ENCODE data around the gene BPIFA1.

BPIFA1 gene

DNA sequence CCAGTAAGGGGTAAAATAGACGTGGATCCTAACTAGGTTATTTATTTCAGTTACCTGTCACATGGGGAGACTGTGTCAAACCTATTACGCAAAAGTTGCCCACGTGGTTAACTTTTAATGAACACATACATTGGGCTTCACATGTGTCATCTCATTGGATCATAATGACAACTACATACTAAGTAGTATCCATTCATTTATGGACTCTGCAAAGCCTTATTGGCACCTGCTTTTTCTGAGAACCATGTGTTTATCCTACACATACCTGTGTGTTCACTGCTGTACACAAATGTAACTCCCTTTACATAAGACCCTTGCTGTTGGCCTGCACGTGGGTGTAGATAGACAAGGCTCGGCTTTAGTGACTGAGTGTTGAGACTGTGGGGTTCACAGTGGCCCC, 5.1 kb downstream of the BPIFA1 start:
- no peak for DNase-seq (ENCODE audit: low read depth)

GRCh38 chr20:33242319-33243100, 6.7 kb downstream of the BPIFA1 start:
- no peak for DNase-seq (ENCODE audit: low read depth)

- no peak for DNase-seq (ENCODE audit: low read depth)
Measured at GRCh38 chr20:33246077-33246476, 10.3 kb downstream of the BPIFA1 start.

DNA sequence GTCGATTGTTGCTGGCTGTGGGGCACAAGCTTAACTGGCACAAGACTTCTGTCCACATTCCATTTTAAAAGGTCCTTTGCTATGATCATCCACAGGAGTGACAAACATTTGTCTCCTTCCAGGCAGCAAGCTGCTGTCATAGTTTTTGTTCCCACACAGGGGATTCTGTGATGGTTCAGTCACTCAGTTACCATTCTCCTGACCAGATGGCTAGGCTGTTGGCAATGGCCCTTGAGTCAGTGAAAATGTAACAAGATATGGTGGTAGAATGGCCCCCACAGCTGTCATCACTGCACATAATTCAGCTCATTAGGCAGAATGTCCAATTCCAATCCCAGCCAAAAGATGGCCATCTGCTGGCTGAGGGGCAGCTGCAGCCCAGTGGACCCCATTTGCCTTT, 13.7 kb downstream of the BPIFA1 start:
- no peak for DNase-seq (ENCODE audit: low read depth)

- no peak for DNase-seq (ENCODE audit: low read depth)
Measured at GRCh38 chr20:33250666-33251065, 14.9 kb downstream of the BPIFA1 start.

- DNase-seq (ENCODE audit: low read depth) = no peak
Measured at GRCh38 chr20:33251496-33251895, 15.7 kb downstream of the BPIFA1 start.

- no peak for DNase-seq (ENCODE audit: low read depth)
Measured at GRCh38 chr20:33252460-33252859, 16.7 kb downstream of the BPIFA1 start.

GRCh38 chr20:33255005-33255404, 19.2 kb downstream of the BPIFA1 start:
- DNase-seq (ENCODE audit: low read depth) = no peak

DNA sequence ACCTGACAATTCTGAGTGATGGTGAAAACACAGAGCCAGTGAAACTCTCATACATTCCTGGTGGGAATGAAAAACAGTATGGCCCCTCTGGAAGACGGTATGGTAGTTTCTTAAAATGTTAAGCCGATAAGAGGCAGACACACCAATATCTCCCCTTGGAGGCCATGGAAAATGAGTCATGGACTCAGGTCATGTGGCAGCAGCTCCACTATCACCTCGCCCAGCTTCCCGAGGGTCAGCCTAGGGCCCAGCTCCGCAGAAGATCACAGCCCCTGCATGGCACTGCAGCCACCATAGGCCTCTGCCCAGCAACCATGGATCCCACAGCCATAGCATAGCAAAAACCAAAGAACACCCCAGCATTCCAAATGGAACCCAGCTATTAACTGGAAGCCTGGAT, 21.4 kb downstream of the BPIFA1 start:
- DNase-seq (ENCODE audit: low read depth) = no peak

GRCh38 chr20:33259371-33259770, 23.6 kb downstream of the BPIFA1 start:
- DNase-seq (ENCODE audit: low read depth) = no peak

DNA sequence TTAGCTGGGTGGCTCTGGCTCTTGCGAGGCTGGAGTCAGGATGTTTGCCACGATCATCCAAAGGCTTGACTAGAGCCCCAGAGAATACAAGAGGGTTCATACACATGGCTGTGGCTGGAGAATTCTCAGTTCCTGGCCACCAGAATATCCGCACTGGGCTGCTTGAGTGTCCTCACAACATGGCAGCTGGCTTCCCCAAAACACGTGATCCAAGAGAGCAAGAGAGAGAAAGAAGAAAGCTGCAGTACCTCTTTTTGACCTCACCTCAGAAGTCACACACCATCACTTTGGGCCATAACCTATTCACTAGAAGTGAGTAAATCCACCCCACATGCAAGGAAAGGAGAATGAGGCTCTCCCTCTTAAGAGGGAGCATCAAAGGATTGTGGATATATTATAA, 25.7 kb downstream of the BPIFA1 start:
- DNase-seq (ENCODE audit: low read depth) = no peak

DNA sequence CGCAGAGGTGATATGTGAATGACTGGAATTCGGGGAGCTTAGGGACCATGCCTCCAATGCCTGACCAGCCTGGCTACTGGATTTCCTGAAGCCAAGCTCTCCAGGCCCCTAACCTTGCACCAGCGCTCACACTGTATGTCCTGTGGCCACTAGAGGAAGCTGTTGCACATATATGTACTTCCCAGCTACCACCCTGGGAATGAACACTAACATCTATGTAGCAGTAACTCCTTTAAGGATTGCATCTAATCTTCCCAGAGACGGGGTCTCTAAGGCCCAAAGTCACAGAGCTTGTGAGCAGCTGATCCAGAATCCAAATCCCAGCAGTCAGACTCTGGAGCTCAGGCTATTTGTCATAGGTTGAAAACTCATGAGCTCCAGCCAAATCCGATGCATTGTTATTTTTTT, 26.9 kb downstream of the BPIFA1 start:
- DNase-seq (ENCODE audit: low read depth) = no peak

DNA sequence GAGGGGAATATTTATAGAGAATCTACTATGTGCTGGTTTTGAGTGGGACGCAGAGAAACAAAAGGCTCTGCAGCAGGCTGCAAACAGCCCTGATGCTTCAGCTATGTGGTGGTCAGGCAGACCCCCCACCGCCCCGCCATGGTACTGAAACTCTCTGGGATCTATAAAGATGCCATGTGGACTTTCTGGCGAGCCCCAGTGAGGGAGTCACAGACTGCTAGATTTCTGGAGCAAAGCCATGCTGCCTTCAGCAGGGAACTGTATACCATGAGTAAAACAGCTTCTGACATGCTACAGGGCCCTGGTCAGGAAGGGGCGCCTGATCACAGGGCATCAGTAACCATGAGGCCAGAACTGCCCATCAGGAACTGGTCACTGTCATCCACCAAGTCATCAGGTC, 28.0 kb downstream of the BPIFA1 start:
- no peak for DNase-seq (ENCODE audit: low read depth)

GRCh38 chr20:33267701-33268100, 31.9 kb downstream of the BPIFA1 start:
- no peak for DNase-seq (ENCODE audit: low read depth)

DNA sequence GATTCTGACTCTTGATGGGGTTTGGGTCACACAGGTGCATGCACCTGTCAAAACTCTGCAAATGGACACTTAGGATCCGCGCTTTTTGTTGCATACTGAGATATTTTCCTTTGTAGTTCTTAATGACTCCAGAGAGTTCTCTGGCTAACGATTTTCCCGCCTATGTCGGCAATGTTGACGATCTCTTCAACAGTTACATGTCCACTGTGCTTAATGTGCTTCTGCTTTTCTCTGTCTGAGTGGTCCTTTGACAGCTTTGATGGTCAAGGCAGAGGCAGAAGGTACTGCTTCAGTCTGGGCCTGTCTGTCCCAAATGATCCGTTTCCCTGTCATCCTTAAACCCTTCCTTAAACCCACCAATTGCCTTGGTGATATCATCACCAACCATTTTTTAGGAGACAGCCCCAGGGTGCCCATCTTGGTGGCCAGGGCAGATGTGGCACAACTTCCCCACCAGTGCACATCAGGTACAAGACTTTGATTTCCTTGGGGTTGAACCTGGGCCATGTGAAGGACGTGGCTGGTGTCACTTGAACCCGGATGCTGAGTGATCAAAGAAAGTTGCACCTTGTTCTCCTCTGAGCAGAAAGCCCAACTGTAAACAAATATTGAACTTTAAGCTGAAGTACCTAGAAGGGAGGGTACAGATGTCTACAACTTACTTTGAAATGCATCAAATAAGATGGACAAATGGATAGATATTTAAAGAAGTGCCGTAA, 36.5 kb downstream of the BPIFA1 start:
- no peak for DNase-seq (ENCODE audit: low read depth)

DNA sequence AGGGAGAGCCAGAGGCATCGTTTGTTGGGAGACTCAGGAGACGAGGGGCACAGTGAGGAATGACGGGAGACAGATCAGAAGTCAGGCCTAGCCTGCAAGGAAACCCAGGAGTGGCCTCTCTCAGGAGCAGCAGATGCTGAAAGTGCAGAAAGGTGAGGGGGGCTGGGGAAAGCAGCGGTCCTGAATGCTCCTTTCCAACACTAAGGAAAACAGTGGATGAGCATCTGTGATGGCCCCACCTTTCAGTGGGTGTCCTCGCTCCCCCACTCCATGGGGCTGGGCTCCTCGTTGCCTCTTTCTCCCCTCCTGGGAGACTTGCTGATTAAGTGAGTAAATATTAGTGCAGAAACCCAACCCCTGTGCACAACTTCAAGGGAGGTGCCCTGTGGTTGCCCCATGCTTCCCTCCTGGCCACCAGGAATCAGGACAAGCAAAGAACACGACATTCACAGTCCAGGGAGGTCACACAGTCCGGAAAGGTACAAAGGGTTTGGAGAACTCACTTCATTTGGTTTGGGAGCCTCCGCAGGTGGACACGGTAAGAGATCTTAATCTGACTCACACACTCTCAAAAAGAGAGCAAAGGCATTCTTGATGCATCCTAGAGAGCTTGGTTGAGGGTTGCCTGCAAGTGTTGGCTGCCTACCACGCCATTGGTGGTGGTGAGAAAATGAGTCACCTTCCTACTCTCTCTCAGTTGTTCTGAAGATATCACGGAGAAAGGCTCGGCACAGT, 37.5 kb downstream of the BPIFA1 start:
- no peak for DNase-seq (ENCODE audit: low read depth)

GRCh38 chr20:33275215-33275614, 39.4 kb downstream of the BPIFA1 start:
- DNase-seq (ENCODE audit: low read depth) = no peak

- DNase-seq (ENCODE audit: low read depth) = no peak
Measured at GRCh38 chr20:33275871-33276270, 40.1 kb downstream of the BPIFA1 start.

DNA sequence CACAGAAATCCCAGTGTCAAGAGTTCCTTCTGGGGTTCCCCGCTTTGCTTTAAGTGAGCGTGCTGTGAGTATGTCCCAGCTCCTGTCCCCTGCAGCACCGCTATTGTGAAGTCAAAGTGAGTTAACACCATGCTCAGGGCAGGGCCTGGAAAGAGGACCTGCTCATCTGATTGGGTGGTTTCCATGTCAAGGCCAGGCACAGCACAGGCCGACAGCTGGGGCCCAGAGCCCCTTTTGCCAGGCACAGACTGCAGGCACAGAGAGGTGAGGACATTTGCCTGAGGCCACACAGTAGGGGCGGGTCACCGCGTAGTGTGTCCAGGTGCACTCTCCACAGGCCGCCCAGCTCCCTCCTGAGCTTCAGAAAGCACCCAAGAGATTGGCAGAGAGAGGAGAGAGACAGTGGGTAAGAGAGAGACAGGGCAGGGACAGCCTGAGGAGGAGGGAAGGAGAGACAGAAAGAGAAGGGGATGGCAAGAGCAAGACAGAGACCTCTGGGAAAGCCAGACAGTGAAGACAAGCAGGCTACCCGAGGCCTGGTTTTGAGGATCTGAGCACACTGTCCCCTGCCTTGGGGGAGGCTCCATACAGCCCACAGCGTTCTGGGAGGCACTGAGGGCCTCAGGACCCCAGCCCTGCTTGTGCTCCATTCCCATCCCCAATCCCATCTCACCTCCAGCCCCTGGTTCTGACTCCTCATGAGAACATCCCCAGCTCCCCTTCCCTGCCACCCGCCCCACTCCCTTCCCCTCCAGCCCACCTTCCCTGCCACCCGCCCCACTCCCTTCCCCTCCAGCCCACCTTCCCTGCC, 40.7 kb downstream of the BPIFA1 start:
- DNase-seq (ENCODE audit: low read depth) = no peak

DNA sequence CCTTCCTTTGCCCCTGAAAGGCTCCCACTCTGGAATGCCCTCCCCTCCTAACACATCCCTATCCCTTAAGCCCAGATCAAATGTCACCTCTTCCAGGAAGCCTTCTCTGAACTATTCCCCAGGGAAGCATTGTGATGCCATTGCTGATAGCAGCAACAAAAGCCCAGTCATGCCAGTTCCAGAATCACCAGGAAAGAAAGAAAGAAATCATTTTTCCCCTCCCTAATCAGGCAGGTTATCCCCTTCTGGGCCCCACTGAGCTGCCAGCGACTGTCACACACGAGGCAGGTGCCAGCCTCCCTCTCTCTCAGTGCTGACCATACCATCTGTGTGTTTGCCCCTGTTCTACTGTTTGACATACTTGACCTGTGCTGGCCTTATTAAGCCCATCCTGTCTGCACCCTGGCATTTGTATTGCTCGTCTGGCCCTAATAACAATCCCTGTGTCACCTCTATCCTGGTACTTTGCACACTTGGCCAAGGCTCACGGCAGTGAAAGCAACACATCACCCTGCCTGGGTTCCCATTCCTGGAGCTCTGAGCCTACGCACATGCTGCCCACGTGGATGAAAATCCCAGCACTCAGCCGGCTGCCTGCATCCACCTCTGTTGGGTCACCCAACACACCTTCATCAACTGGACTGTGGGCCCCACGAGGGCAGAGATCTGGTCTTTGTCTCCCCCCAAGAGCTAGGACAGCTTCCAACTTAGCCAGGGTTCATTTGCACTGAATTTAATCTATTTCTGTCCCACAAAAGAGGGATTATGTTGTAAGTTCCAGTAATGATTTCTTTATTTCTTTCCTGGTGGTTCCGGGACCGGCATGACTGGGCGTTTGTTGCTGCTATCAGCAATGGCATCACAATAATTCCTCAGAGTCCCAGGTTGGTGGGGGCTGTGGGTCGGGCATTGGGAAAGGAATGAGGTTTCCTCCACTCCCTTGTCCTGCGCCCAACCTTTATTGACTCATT, 42.0 kb downstream of the BPIFA1 start:
- no peak for DNase-seq (ENCODE audit: low read depth)

- no peak for DNase-seq (ENCODE audit: low read depth)
Measured at GRCh38 chr20:33278700-33279099, 42.9 kb downstream of the BPIFA1 start.

All from activated T-helper 1 cell treated with Interleukin-2 at 50 U/mL for 16 hours (primary cell).